ENCODE results near the gene PTPRA.
"Not testable (repeated sequence)": the region's sequence is repeated elsewhere in the genome, so short reads cannot be mapped to it uniquely, and the experiment has no call there.

PTPRA gene

DNA sequence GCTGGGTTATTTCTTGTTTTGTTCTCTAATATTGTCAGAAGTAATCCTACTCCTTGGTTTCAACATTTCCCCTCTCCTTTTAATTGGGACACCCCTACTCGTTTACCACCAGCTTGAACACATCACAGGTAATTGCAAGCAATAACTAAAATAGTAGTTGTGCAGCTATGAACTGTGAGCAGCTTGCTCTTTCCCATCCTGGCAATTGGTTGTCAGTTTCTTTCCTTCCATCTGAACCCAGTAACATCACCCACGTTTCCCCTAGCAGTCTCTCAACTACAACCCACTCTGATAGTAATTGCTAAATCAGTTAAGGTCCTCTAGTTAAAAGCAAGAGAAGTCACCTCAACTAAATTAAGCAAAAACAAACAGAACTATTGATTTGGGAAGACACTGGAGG lies 122.5 kb downstream of the PTPRA start:
- no peak for DNase-seq (ENCODE audit: low spot score)

DNA sequence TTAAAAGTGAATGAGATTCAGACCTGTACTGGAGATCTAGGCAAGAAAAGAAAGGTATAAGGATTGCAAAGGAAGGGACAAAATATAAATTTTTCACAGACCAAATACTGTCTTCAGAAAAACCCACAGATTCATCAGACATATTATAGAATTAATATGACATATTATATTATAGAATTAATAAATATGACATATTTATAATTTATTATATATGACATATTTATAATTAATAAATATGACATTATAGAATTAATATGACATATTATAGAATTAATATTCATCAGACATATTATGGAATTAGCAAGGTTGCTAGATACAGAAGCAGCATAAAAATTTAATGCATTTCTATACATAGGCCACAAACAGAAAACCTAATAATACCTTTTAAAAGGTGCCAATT lies 125.4 kb downstream of the PTPRA start:
- no peak for DNase-seq (ENCODE audit: low spot score)

DNA sequence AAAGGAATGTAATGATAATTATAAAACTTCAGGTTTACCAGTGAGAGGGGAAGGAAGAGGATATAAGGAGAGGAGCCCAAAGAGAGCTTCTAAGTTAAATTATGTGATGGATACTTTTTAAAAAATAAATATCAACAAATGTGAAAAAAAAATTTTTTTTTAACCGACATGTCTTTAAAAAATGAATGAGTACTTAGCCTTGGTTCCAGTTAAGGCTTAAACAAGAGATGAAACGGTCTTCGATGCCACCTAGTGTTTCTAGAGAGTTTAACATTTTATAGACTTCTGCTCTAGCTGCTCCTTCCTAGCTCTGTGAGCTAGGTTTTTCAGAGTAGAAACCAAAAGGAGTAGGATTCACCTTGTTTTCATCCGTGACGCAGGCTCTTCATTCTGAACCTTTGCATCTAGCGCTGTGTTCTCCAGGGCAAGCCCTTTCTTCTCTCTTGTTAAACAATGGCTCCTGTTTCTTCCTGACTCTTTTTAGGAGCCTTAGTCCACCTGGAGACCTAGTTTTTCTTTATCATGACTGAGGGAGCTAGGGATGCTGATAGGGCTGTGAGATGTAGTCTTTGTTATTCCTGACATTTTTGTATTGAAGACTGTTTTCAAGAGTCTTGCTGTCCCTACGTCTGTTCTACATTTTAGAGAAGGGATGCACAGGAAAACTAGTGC lies 127.7 kb downstream of the PTPRA start:
- DNase-seq (ENCODE audit: low spot score): peak; percentile 86

DNA sequence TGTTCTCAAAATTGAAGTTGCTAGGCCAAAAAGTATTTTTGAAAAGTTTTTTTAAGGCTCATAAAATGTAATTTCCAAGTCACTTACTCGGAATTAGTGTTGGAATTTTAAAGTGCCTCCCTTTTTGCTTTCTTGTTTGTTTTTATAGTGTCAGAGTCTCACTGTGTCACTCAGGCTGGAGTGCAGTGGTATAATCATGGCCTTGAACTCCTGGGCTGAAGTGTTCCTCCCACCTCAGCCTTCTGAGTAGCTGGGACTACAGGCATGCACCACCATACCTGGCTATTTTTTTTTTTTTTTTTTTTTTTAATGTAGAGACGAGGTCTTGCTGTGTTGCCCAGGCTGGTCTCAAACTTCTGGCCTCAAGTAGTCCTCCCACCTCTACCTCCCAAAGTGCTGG lies 130.1 kb downstream of the PTPRA start:
- no peak for DNase-seq (ENCODE audit: low spot score)

DNA sequence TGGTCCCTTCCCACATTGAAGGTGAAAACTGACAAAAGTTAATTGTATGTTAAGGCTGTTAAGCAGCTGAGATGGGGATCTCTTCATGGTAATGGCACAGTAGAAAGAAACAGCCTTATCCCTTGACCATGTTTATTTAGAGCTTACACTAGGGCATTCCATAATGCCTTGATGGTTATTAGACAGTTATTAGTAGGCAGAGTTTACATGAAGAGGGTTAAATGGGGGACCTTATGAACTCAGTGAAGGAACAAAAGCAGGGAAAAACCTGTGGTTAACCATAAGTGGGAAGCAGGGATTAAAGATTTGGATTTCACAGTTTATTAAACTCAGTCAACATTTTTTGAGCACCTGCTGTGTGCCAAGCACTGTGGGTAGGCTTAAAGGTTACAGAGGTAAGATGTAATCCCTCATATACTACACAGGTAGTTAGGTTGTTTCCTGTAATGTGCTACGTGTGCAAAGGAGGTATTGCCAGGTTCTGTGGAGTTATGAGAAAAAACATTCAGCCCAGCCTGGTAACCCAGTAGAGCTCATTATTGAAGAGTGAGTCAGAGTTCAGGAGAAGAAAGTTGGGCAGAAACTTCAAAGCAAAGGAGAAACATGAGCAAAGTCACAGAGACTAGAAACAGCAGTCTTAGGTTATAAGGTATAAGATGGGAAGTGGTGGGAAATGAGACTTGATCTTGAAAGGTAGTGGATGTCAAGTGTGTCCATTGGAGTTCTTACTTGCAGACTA lies 137.9 kb downstream of the PTPRA start:
- no peak for DNase-seq (ENCODE audit: low spot score)

DNA sequence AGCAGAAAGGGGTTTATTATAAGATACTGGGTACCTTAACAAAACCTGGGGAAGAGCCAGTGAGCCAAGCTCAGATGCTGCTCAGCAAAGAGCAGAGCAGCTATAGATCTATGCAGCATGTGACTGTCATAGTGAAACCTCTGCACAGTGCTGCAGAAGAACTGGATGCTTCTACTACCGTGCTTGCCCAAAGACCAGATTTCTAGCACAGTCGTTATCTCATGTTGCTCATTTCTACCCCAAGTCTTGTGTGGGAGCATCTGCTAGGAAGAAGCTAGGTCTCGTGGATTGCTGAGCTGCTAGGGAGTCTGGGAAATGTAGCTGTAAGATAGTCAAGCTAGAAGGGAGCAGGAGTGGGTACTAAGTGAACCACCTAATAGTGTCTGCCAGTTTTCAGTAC lies 138.5 kb downstream of the PTPRA start:
- DNase-seq (ENCODE audit: low spot score): no peak

DNA sequence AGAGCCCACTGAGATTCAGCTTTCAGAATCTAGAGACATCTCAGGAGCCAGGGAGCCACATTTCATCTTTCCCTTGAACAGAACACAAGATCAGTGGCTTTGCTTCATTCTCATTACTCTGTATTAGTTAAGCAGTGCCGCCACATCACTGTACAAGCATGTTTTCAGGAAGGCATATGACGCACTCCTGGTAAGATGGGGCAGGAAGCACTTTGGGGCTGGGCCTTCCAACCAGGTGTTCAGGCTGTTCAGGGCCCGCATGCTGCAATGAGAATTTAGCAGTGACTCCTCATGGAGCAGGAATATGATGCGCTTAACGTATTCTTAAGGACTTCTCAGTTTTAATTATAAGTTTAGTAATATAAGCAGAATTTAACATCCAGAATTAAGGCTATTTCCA lies 140.5 kb downstream of the PTPRA start:
- no peak for DNase-seq (ENCODE audit: low spot score)

DNA sequence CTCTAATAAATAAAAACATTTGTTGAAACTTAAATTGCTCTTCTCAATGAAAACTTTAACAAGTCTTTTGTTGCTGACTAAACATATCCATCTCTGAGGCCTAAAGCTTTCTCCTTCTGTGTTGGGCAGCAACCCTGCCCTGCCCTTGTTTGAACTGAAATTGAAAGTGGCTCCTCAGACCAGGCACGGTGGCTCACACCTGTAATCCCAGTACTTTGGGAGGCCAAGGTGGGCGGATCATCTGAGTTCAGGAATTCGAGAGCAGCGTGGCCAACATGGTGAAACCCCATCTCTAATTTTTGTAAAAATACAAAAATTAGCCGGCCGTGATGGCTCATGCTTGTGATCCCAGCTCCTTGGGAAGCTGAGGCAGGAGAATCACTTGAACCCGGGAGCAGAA lies 140.9 kb downstream of the PTPRA start:
- DNase-seq (ENCODE audit: low spot score): no peak

DNA sequence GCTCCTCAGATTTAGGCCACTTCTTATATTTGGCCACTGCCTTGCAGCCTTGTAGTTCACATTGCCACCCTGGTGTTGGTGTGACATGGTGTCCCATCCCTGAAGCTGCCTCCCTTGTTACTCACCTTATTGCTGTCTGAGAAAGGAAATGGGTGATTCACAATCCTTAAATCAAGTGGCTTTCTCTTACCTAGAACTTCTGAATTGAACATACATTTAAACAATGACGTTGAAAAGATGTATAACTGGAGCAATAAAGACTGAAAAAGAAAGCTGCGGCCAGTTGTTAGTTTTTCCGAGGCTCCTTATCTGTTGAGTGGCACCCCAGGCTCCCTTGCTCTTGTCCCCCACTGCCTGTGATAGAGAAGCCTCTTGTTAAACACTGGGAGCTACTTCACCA lies 141.4 kb downstream of the PTPRA start:
- no peak for DNase-seq (ENCODE audit: low spot score)

DNA sequence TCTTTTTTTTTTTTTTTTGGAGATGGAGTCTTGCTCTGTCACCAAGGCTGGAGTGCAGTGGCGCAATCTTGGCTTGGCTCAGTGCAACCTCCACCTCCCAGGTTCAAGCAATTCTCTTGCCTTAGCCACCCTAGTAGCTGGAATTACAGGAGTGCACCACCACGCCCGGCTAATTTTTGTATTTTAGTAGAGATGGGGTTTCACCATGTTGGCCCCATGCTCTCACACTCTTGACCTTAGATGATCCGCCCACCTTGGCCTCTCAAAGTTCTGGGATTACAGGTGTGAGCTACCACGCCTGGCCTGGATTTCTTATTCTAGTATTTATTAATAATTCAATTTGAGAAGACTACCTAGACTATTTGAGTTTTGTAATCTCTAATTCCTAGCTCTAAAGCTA lies 142.0 kb downstream of the PTPRA start:
- DNase-seq (ENCODE audit: low spot score): not testable (repeated sequence)

DNA sequence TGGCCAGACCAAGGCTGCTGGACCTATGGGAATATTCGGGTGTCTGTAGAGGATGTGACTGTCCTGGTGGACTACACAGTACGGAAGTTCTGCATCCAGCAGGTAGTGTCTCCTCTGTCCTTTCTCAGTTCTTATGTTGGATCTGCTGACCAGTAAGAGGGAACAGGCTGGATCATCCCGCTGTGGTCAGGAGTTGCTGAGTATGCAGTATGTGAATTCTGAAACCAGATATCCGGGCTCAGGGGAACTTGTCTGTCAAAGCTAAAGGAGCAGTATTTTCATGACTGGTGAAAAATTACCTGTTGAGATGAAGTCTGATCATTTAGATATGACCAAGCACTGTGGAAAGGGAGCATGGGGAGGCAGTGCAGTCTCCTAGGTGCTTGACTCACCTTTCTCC lies 148.0 kb downstream of the PTPRA start:
- no peak for DNase-seq (ENCODE audit: low spot score)

DNA sequence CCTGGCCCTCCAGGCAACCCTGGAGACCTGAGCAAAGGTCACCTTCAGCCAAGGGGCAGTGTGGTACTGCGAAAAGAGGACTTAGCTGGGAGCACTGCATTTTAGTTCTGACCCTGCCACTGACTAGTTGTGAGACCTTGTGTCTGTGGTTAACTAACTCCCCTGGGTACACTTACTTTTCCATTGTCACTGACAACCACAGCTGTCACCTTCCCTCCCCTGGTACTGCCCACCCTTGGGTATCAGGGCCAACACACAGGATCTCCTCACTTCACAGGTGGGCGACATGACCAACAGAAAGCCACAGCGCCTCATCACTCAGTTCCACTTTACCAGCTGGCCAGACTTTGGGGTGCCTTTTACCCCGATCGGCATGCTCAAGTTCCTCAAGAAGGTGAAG lies 148.5 kb downstream of the PTPRA start:
- no peak for DNase-seq (ENCODE audit: low spot score)

DNA sequence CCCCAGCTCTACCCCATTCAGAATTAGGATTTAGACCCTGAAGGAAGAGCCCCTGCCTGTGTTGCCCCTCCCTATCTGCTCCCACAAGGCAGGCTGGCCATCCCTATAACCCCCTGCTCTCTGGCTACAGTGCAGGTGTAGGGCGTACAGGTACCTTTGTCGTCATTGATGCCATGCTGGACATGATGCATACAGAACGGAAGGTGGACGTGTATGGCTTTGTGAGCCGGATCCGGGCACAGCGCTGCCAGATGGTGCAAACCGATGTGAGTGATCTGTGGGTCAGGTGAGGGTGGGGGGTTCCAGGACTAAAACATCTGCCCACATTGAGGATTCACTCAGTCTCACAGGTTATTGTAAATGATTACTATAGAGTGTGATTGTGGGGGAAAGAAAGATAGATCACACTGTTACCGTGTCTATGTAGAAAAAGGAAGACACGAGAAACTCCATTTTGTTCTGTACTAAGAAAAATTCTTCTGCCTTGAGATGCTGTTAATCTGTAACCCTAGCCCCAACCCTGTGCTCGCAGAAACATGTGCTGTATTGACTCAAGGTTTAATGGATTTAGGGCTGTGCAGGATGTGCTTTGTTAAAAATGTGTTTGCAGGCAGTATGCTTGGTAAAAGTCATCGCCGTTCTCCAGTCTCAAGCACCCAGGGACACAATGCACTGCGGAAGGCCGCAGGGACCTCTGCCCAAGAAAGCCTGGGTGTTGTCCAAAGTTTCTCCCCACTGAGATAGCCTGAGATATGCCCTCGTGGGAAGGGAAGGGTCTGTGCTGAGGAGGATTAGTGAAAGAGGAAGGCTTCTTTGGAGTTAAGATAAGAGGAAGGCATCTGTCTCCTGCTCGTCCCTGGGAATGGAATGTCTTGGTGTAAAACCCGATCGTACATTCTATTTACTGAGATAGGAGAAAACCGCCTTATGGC lies 149.5 kb downstream of the PTPRA start:
- DNase-seq (ENCODE audit: low spot score): not testable (repeated sequence)

DNA sequence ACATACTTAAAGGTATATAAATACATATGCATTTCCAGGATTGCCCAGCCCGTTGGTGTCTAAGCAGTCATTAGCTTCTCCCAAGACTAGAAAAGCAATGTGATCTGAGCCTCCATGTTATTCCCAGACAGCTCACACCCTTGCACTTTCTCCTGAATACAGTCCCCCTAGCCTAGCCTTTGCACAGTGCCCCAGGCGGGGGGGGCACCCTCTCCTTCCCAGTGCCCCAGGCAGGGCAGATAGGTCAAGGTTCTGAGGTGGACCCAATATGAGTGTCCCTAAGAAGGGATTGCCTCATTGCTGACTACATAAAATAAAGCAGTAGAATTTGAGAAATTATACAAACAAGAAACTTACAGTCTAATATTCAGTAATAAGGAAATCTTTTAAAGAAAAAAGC lies 154.7 kb downstream of the PTPRA start:
- no peak for DNase-seq (ENCODE audit: low spot score)

DNA sequence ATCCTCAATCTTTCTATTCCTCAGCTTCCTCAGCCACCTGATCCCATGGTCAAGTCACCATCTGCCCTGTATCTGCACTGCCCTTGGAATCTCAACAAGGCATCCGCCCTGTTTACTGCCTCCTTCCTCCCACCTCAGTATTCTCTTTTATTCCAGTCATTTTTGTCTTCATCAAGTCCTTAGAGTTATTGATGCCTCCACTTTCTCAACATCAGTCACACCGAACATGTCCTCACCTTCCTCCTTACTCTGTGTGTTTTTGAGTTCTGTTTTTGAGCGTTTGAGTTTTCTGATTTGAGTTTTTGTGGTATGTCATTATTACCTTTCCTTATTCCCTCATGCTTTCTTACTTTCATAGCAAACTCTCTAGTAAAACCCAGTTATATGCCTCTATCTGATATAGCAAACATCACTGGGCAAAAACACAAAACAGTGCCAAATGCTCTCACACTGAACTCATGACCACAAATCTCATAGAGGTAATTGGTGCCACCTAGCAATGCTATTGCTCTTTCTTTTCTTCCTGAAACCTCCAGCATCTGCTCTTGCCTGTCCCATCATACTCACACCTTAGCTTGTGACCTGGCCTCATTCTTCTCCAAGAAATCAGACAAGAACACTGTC lies 158.4 kb downstream of the PTPRA start:
- DNase-seq (ENCODE audit: low spot score): no peak

DNA sequence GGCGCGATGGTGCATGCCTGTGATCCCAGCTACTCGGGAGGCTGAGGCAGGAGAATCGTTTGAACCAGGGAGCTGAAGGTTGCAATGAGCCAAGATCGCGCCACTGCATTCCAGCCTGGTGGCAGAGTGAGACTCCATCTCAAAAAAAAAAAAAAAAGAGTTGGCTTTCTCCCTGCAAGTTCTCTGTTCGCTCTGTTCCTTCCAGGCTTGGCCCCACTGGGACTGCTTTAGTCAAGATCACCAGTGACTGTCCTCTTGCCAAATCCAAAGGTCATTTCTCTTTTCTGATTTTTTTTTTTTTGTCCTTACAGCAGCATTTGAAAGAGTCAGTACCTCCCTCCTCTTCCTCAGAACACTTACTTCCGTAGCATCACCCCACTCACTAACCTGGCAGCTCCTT lies 159.3 kb downstream of the PTPRA start:
- peak; percentile 30 for DNase-seq (ENCODE audit: low spot score)

DNA sequence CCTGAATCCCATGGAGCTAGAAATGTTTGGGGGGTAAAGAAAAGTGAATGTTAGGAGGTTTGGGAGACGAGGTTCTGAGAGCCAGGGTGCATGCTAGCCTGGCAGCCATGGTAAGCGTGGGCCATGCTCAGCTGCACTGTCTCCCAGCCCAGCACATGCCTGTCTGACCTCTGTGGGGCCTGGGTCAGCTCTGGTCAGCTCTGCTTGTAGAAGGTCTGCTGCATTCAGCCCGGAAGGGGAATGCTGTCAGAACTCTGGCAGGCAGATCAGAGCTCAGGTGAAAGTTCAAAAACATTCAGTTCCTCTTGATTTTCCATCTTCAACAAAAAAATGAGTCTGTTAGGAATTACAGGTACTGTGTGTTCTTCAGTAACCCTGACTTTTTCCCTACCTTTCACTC lies 164.4 kb downstream of the PTPRA start:
- DNase-seq (ENCODE audit: low spot score): no peak

DNA sequence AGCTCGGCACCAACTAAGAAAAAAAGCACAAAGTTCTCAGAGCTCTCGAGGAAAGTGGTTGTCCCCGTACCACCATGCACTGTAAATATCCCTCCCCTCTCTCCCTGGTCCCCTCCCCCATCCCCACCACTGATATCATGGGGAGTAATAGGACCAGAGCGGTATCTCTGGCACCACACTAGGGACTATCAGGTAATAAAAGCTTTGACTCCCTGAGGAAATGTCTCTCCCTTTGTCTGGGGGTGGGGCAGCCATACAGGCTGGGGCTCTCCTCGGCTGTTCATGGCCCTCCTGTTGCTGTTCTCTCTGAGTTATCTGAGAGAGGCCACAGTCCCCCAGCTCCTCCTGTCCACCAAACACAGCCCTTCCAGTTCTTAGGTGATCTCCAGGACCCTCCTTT lies 165.2 kb downstream of the PTPRA start:
- no peak for DNase-seq (ENCODE audit: low spot score)

DNA sequence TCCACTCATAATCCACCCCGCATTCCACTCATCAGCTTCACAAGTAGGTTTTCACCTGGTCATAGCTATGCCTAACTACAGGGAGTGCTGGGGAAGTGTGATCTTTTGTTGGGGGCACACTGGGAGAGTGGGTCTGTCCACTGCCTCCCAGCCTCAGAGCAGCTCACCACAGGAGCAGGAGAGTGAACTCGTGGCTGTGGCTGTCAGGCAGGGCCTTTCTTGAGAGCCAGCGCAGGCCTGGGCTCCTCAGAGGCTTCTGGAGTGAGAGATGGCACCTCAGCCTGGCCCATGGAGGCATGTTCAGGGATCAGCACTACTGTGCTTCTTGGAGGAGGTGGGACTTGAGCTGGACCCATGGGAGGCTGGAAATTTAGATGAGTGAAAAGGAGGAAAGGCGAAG lies 166.1 kb downstream of the PTPRA start:
- no peak for DNase-seq (ENCODE audit: low spot score)

DNA sequence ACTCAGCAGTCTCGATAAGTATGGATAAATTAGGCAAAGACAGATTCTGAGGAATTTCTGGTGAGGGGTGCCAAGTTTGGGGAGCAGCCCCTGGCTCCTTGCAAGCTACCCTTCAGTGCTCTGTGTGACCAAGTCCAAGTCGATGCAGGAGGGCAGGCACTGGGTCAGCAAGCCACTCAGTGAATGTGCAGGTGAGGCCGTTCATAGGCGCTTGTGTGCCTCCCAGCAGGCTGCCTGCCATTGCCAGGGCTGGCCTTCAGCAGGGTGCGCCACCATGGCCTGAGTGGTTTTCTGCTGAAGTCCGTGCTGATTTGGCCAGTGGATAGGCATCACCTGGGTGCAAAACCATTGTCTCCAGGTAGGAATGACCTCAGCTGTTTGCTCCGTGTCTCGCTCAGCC lies 166.8 kb downstream of the PTPRA start:
- DNase-seq (ENCODE audit: low spot score): no peak

DNA sequence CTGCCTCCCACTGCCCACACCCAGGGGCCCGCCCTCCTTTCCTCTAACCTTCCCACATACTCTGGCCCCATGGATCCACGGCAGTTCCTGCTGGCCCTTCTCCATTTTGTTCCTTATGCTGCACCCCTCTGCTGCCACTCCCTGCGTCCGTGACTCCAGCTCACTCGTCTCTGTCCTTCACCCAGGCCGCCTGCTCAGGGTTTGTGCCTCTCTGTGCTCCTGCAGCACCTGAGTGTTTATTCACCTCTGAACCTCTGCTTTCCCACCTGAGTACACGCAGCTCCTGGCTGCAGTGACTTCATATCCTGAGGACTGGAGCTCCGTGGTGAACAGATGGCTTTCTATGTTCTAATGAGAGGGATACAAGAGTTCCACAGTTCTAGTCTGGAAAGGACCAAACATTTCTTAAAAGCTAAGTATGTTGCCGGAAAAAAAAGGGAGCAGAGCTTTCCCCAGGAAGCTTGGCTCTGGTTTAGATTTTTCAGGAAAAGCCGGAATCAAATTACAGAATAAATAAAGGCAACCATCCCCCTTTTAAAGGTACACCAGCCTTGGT lies 168.7 kb downstream of the PTPRA start:
- no peak for DNase-seq (ENCODE audit: low spot score)

DNA sequence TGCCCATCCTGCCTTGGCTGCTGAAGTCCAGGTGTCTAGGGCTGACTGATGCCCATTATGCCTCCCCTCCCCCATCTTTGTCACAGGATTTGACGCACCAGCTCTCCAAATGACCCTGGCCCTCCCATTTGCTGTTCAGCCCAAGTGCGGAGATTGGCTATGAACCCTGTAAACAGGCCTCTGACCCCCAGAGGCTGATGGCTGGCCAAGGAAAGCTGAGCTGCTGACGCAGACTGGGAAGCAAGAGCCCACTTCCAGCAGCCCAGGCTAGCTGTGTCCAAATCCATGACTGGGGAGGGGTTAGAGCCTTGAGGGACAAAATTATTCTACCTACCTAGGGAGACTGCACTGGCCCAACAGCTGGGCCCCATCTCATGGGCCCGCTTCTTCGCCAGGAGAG lies 169.3 kb downstream of the PTPRA start:
- no peak for DNase-seq (ENCODE audit: low spot score)
